Ishikawa (cell line): Measurements from ENCODE around the gene FEM1C.

Experiments used
- CREB1 ChIP-seq: IDR thresholded peaks from 2 replicates; pipeline ENCODE4 v1.6.1; 2012; ENCODE audit warnings: low read depth
- EP300 ChIP-seq: IDR thresholded peaks from 2 replicates; pipeline ENCODE4 v1.6.1; 2012; ENCODE audit warnings: borderline replicate concordance
- REST ChIP-seq: IDR thresholded peaks from 2 replicates; pipeline ENCODE4 v1.6.1; 2012; ENCODE audit warnings: low read depth, mild to moderate bottlenecking
- YY1 ChIP-seq: IDR thresholded peaks from 2 replicates; pipeline ENCODE4 v1.6.1; 2012; ENCODE audit warnings: low read depth

GRCh38 chr5:115583474-115583873 lies 38.9 kb upstream of the FEM1C start:
- TF ChIP-seq REST (no peak), YY1 (no peak), CREB1 (no peak), EP300 (no peak)
